GM06990 (cell line): ENCODE data around the gene AXIN1.
A peak's percentile ranks its signal among the peaks of the same experiment; 100 is the strongest.
"Not testable (repeated sequence)": the region's sequence is repeated elsewhere in the genome, so short reads cannot be mapped to it uniquely, and the experiment has no call there.

ENCODE experiments used
- DNase-seq: peaks from one replicate; pipeline ENCODE4 v3.0.0-alpha.2; 2011; ENCODE audit not compliant: insufficient read length; ENCODE audit errors: extremely low read depth
- H3K27me3 ChIP-seq: replicated peaks from 2 replicates; pipeline ENCODE4 v1.6.0; 2011; ENCODE audit warnings: low read length; ENCODE audit not compliant: control insufficient read depth, insufficient read depth
- H3K36me3 ChIP-seq: 2 replicates; pipeline ENCODE4 v1.5.1; 2011; ENCODE audit warnings: low read length; ENCODE audit not compliant: control insufficient read depth, insufficient read depth
- H3K4me3 ChIP-seq: replicated peaks from 2 replicates; pipeline ENCODE4 v1.5.1; 2011; ENCODE audit warnings: low read depth, mild to moderate bottlenecking, control low read depth, low read length
- CTCF ChIP-seq: IDR thresholded peaks from 2 replicates; pipeline ENCODE4 v1.5.1; 2011; ENCODE audit warnings: low read length, control low read depth, mild to moderate bottlenecking, inconsistent platforms; ENCODE audit not compliant: insufficient read depth, poor library complexity, severe bottlenecking

AXIN1 gene

DNA sequence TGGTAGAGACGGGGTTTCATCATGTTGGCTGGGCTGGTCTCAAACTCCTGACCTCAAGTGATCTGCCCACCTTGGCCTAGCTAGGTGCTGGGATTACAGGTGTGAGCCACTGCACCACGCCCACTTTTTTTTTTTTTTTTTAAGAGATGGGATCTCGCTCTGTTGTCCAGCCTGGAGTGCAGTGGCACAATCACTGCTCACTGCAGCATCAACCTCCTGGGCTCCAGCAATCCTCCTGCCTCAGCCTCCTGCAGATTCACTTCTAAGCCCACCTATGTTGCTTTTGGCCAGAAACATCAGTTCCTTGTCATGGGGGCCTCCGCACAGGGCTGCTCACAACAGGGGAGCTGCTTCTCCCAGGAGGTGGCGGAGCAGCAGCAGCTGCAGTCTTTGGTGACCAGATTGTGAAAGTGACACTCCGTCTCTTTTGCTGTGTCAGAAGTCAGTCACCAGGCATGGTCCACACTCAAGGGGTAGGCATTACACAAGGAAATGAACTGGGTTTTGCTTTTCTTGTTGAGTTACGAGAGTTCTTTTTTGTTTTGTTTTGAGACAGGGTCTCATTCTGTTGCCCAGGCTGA is 40.0 kb upstream of the AXIN1 start:
- H3K27me3 ChIP-seq = no peaks in the 10 kb centered on the region
- no peak for TF ChIP-seq CTCF
- H3K4me3 ChIP-seq = no peak overlapping the region
- no peaks in the 10 kb centered on the region for H3K36me3 ChIP-seq
- DNase-seq = no peak

GRCh38 chr16:391885-392335 is 39.4 kb upstream of the AXIN1 start:
- no peaks in the 10 kb centered on the region for H3K36me3 ChIP-seq
- no peak overlapping the region for H3K4me3 ChIP-seq
- no peaks in the 10 kb centered on the region for H3K27me3 ChIP-seq
- peak; percentile 74 for DNase-seq
- peak; percentile 90 for TF ChIP-seq CTCF

- no peak for TF ChIP-seq CTCF
- Histone ChIP-seq H3K36me3 (no peaks in the 10 kb centered on the region), H3K27me3 (no peaks in the 10 kb centered on the region), H3K4me3 (no peak overlapping the region)
- DNase-seq = no peak
These were observed 36.8 kb upstream of the AXIN1 start for GRCh38 chr16:389352-389751.

DNA sequence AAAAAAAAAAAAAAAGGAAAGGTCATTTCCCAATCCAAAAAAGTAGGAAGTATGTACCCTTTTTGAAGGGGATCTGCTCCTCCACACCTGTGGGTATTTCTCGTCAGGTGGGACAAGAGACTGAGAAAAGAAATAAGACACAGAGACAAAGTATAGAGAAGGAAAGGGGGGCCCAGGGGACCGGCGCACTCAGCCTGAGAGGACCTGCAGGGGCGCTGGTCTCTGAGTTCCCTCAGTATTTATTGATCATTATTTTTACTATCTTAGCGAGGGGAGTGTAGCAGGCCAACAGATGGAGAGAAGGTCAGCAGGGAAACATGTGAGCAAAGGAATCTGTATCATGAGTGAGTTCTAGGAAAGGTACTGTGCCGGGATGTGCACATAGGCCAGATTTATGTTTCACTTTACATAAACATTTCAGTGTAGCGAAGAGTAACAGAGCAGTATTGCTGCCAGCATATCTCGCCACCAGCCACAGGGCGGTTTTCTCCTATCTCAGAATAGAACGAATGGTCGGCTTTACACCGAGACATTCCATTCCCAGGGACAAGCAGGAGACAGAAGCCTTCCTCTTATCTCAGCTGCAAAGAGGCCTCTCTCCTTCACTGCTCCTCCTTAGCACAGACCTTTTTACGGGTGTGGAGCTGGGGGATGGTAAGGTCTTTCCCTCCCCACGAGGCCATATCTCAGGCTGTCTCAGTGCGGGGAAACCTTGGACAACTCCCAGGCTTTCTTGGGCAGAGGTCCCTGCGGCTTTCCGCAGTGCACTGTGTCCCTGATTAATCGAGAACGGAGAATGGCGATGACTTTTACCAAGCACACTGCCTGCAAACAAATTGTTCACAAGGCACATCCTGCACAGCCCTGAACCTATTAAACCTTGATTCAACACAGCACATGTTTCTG is 35.5 kb upstream of the AXIN1 start:
- not testable (repeated sequence) for DNase-seq, H3K4me3 ChIP-seq, H3K27me3 ChIP-seq, H3K36me3 ChIP-seq
- TF ChIP-seq CTCF = peak; percentile 19

GRCh38 chr16:386641-387156 is 34.2 kb upstream of the AXIN1 start:
- Histone ChIP-seq H3K4me3 (no peak overlapping the region), H3K27me3 (no peaks in the 10 kb centered on the region), H3K36me3 (no peaks in the 10 kb centered on the region)
- TF ChIP-seq CTCF = no peak
- DNase-seq = no peak
